NB4 (cell line): ENCODE data around the gene MYADM.

Source experiments
- MYC ChIP-seq: IDR thresholded peaks from 2 replicates; pipeline ENCODE4 v1.6.1; 2011; ENCODE audit warnings: low read depth, low read length
- POLR2A ChIP-seq: IDR thresholded peaks from 2 replicates; pipeline ENCODE4 v1.6.1; 2011; ENCODE audit warnings: mild to moderate bottlenecking; ENCODE audit not compliant: insufficient read length; ENCODE audit errors: extremely low read depth
- TF ChIP-seq, protein P1 (sequence below): IDR thresholded peaks from one replicate; pipeline ENCODE4 v1.5.1; 2012; ENCODE audit warnings: low read depth, low read length

DNA sequence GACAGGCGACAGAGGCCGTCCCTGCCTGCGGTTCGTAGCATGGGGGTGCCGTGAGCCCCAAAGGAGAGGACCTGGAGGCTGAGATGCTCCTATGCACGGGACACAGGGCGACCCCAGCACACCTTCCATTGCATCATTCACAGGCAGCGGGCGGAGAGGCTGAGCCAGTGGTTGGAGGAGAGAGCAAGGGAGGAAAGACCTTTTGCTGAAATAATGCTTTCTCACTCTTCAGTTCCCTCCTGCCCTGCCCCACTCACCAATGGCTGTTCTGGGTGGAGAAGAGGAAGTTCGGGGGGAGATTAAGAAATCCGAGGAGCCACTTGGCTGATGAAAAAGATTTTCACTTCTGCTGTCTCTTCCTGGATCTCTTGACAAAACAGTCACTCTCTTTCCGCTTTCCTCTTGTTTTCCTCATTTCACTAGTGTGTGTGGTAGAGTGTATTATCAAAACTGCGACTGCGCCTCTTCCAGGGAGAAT lies 43.5 kb upstream of the MYADM start, which contains the start of gene NLRP12:
- TF ChIP-seq, protein P1, sequence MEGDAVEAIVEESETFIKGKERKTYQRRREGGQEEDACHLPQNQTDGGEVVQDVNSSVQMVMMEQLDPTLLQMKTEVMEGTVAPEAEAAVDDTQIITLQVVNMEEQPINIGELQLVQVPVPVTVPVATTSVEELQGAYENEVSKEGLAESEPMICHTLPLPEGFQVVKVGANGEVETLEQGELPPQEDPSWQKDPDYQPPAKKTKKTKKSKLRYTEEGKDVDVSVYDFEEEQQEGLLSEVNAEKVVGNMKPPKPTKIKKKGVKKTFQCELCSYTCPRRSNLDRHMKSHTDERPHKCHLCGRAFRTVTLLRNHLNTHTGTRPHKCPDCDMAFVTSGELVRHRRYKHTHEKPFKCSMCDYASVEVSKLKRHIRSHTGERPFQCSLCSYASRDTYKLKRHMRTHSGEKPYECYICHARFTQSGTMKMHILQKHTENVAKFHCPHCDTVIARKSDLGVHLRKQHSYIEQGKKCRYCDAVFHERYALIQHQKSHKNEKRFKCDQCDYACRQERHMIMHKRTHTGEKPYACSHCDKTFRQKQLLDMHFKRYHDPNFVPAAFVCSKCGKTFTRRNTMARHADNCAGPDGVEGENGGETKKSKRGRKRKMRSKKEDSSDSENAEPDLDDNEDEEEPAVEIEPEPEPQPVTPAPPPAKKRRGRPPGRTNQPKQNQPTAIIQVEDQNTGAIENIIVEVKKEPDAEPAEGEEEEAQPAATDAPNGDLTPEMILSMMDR: no peak
- TF ChIP-seq MYC (no peak), POLR2A (no peak)
